Hematopoietic multipotent progenitor cell treated with erythropoietin and hydrocortisone succinate and interleukin-3 and kit ligand, for 6 days (in vitro differentiated cells): ENCODE results near the gene ITGA11.
"Not testable (repeated sequence)": the region's sequence is repeated elsewhere in the genome, so short reads cannot be mapped to it uniquely, and the experiment has no call there.

Experiments
- DNase-seq: peaks from one replicate; pipeline ENCODE4 v3.0.0-alpha.2; 2015

The ITGA11 gene

DNA sequence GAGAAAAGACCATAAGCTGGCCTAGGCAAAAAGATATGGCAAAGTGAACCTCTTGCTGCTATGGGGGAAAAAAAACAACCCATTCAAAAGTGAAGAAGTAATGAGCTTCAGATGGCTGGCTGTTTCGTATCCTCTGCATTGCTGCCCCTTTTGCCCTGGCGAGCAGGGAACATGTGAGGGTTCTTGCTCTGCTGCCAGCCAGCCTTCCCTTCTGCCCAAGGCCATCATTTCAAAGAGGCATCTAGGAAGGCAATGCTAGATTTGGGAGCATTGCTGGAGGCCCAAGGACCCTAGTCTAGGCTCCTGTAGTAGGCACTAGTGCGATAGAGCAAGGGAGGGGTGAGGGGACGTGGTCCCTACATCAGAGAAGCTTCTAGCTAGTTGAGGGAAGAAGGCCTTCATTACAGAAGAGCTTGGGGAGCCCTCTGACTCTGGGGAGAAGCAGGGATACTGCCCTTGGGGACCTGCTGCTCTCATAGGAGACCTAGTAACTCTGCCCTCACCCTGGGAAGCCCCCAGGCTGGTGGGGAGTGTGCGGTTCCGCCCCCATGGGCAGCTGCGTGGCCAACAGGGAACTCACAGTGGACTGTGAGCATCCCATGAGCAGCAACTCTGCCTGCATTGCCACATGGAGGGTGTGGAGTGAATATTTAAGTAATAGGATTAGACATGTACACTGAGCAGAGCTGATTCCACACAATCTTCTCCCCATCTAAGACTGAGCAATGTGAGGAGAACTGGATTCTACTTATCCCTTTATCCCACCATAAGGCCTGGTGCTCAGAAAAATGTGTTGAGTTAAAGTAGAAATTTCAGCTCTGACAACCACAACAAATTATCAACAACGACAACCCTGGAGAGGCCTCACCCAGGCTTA lies 21.3 kb downstream of the ITGA11 start:
- DNase-seq = no peak

DNA sequence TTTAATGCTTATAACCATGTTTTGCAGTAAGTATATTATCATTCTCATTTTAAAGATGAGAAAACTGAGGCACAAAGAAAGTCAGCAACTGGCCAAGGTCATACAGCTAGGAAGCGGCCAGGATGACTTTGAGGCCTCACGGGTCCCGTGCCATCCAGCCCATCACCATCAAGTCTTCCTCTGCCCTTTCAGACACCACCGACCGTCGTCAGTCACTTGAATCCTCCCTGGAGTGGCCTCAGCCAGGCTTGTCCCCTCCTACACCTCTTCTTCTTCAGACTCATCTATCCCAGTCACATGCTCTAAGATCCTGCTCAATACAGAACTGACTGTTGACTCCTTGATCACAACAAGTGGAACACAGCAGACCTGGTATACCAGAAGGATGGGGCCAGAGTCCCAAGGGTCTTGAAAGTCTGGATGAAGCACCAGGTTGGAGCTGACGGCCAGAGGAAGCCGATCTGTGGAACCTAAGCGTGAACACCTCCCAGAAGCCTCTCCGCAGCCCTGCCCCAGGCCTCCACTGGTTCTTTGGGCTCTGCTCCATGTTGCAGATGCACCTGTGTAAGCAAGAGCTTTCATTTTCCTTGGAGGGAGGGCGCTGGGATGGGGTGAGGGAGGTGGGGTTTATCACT lies 22.1 kb downstream of the ITGA11 start:
- no peak for DNase-seq

- no peak for DNase-seq
These were observed 23.0 kb downstream of the ITGA11 start for GRCh38 chr15:68408971-68409370.

GRCh38 chr15:68407886-68408881 lies 23.8 kb downstream of the ITGA11 start:
- DNase-seq = no peak

- no peak for DNase-seq
These were observed 24.6 kb downstream of the ITGA11 start for GRCh38 chr15:68407141-68407885.

DNA sequence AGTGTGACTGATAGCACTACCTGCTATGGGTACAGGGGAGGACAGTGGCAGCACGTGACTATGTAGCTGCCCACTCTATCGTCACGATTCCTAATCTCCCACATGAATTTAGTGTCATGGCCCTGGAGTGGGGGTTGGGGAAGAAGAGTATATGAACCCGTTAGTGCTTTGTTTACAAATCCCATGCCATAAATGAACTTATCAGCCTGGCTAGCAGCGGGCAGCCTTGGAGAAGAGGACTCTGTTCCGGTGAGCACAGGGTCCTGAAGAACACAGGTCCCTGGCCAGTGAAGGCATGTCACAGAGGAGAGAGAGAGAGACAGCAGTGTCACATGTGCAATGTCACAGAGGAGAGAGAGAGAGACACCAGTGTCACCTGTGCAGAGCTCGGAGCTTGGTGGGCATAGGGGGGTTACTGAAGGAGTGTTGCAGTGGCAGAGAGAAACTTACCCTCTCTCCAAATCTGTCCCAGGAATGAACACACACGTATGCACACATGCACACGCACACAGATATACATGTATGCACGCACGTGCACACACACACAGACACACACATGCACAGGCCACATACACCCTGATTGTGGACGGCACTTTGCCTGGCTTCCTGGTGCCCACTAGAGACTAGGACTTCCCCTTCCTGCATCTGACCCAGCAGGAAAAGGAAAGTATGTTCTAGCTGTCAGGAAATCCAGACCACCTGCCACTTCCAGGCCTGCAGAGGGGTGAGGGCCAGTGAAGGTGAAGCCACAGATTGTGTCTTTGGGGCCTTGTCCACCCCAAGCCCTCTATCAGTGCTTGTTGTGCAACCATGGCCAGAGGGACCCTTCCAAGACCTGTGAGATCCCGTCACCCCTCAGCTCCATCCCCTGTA lies 26.3 kb downstream of the ITGA11 start:
- DNase-seq = no peak

DNA sequence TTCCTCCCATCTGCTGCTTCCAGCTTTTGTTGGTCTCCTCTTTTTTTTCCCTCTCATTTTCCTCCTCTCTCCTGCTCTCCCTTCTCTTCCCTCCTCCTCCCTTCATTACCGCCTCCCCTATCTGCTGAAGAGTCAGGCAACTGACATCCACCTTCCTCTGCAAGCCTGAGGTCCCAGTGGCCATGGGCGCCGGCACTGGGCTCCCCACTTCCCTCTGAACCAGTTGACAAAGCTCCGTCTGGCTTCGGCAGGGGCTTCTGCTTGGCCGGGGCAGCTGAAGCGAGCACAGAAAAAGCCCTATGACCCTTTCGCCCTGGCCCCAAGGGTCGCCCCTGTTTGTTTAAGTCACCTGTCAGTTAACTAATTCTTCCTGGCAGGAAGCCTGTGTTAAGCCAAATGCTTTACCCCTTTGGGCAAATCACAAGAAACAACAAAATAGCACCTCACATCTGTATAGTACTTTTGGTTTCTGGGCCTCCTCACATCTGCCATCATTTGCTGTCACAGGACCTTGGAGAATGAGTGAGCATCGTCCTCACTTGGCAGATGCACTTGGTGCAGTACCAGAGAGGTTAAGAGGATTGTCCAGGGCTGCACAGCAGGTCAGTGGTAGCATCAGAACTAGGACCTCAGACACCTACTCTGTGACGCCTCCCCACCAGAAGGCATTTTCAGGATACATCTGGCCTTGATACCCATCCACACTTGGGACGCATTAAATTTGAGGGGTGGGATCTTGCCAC lies 27.7 kb downstream of the ITGA11 start:
- no peak for DNase-seq

DNA sequence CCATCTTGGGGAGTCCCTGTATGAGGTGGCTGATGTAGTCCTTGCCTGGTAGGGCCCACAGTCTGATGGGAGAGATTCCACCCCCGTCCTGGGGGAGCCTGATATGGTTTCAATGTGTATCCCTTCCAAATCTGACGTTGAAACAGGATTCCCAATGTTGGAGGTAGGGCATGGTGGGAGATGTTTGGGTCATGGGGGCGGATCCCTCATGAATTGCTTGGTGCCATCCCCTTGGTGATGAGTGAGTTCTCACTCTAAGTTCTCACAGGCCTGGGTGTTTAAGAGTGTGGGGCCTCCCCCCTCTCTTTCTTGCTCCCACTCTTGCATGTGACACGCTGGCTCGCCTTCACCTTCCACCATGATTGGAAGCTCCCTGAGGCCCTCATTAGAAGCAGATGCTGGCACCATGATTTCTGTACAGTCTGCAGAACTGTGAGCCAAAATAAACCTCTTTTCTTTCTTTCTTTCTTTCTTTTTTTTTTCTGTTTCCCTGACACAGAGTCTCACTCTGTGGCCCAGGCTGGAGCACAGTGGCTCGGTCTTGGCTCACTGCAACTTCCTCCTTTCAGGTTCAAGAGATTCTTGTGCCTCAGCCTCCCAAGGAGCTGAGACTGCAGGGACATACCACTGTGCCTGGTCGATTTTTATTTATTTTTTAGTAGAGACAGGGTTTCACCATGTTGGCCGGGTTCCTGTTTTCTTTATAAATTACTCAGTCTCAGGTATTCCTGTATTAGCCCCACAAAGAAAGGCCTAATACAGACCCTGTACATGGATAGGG lies 28.6 kb downstream of the ITGA11 start:
- DNase-seq = no peak

DNA sequence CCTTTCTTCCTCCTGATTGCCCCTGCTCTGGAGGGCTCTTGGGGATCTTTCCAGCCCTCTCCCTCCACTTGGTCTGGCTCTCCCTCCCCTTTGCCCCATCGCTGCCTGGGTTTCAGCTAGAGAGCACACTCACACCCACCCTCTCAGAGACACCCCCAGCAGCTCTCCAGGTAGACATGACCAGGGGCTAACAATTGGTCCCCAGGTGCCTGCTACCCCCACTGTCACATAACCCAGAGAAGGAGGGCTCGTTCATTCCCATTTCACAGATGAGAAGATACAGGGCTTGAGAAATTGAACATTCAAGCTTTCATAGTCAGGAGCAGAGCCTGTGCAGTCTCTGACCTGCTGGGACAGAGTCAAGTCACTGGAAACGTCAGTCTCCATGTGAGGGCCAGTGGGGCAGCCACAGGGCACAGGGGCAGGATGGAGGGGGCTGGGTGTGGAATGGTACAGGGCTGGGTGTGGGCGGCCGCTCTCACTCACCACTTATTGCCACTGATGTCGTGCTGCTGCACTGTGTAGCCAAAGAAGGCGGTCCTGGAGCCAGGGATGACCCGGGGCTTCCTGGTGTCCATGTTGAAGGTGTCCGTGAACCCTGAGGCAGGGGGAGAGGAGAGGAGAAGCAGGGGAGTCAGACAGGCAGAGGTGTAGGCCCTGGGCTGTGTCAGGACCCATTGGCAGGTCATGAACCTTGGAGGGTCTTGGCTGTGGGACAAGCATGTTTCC lies 29.4 kb downstream of the ITGA11 start:
- DNase-seq = no peak

DNA sequence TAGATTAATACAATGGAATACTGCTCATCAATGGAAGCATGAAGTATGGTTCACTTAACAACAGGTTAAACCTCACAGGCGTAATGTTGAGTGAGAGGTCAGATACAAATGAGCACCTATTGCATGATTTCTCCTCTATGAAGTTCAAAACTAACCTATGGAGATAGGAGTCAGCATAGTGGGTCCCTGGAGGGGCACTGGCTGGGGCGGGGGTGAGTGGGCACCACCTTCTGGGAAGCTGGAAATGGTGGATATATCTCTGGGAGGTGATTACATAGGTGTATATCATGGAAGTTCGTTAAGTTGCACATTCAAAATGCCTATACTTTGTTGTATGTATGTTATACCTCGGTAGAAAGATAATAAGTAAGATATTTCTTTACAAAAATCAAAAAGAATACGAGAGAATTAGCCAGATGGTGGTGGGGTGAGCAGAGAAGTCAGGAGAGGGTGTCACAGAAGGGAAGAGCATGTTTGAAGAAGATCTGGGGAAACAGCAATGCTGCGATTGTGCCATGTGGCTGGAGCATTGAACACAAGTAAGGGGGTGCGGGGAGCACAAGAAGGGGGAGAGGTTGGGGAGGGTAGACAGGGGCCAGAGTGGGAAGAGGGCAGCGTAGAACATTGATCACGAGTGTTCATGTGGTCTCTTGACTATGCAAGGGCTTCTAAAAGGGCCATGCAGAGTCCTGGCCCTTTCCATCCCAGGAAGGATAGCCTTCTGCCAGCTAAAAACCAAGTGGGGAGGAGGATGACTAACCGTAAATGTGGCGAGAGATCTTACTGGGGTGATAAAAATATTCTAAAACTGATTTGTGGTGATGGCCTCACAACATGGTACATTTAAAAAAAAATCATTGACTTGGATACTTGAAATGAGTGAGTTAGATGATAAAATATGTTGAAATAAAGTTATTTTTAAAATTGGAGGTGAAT lies 30.2 kb downstream of the ITGA11 start:
- no peak for DNase-seq

DNA sequence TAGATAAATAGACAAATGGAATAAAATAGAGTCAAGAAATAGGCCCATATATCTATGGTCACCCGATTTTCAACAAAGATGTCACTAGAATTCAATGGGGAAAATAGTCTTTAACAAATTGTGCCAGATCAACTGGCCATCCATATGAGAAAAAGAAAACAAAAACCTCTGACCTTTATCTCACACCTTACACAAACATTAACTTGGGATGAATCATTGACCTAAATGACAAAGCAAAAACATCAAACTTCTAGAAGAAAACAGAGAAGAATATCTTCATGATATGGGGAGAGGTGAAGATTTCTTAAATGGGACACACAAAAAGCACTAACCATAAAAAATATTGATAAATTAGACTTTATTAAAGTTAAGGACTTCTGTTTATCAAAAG lies 31.9 kb downstream of the ITGA11 start:
- DNase-seq = no peak

DNA sequence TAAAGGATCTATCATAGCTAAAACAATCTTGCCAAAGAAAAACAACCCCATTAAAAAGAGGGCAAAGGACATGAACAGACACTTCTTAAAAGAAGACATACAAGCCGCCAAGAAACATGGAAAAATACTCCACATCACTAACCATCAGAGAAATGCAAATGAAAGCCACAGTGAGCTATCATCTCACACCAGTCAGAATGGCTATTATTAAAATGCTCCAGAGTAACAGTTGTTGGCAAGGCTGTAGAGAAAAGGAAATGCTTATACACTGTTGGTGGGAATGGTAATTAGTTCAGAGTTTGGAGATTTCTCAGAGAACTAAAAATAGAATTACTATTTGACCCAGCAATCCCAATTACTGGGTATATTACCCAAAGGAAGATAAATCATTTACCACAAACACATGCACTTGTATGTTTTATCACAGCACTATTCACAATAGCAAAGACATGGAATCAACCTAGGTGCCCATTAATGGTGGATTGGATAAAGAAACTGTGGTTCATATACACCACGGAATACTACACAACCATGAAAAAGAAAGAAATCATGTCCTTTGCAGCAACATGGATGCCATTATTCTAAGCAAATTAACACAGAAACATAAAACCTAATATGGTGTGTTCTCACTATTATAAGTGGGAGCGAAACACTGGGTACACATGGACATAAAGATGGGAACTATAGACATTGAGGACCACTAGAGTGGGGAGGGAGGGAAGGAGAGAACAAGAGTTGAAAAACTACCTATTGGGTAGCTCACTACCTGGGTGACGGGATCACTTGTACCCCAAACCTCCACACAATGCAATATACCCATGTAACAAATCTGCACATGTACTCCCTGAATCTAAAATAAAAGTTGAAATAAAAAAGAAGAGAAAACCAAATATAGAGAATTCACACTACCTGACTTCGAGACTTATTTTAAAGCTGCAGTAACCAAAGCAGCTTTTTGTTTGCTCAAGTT lies 32.6 kb downstream of the ITGA11 start:
- DNase-seq = no peak

GRCh38 chr15:68397999-68398398 lies 34.0 kb downstream of the ITGA11 start:
- not testable (repeated sequence) for DNase-seq

GRCh38 chr15:68396068-68396467 lies 35.9 kb downstream of the ITGA11 start:
- DNase-seq = no peak

DNA sequence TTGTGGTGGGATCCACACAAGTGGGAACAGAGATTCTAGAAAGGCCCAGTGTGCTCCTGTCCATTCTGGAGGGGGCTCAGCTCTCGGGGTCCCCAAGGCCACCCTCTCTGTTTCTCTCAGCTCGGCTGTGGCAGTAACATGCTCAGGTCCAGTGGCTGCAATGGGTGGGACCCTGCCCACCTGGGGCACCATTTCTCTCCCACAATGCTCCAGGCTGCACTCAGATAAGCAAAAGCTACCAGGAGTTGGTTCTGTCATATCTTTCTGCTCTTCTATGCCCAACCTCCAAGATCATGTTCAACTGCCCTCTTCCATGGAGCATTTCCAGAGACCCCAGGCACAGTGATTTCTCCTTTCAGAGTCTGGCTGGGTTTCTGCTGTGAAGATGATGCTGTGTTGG lies 40.8 kb downstream of the ITGA11 start:
- DNase-seq = no peak

GRCh38 chr15:68389936-68390817 lies 41.8 kb downstream of the ITGA11 start:
- DNase-seq = peak; percentile 30
